Body of pancreas (tissue), 4 donors: ENCODE data around the gene PCDHGA2. TPM values are rescaled to one million over a fixed set of nuclear protein-coding genes. Genes with fewer than 3 reads are reported as not detected.
"Not testable (repeated sequence)": the region's sequence is repeated elsewhere in the genome, so short reads cannot be mapped to it uniquely, and the experiment has no call there.

ENCODE experiments used
- ATAC-seq: fragments of 150-250 bp; one replicate; pipeline ENCODE4 v1.9.1; 2016
- DNase-seq, 4 donors: peaks; one replicate each; pipeline ENCODE4 v3.0.0-alpha.2; 2019
- H3K27ac ChIP-seq, 4 donors: fragments of 200-600 bp; sonication (generic); 1 replicate in 3 of 4; 2 replicates in 1 of 4; pipeline versions ENCODE4 v1.5.1 to v1.6.1; 2016 to 2019; ENCODE audit warnings: mild to moderate bottlenecking in 1 of 4, mixed read lengths in 1 of 4, moderate library complexity in 1 of 4
- H3K27me3 ChIP-seq, 2 donors: fragments of 200-600 bp; sonication (generic); one replicate each; pipeline ENCODE4 v1.6.0; 2016; ENCODE audit warnings: mild to moderate bottlenecking in 1 of 2
- H3K36me3 ChIP-seq, 2 donors: fragments of 200-600 bp; sonication (generic); replicated peaks in 1 of 2; 2 replicates each; pipeline ENCODE4 v1.5.1; 2016; ENCODE audit warnings: low read depth in 2 of 2; ENCODE audit not compliant: insufficient read depth in 1 of 2
- H3K4me1 ChIP-seq: fragments of 200-600 bp; sonication (generic); one replicate; pipeline ENCODE4 v1.6.0; 2016
- H3K4me3 ChIP-seq, 2 donors: fragments of 200-600 bp; sonication (generic); 1 replicate in 1 of 2; 2 replicates in 1 of 2; pipeline ENCODE4 v1.5.1; 2016 to 2019
- H3K9me3 ChIP-seq, 3 donors: fragments of 200-600 bp; sonication (generic); 1 replicate in 2 of 3; 2 replicates in 1 of 3; pipeline ENCODE4 v1.5.1; 2016
- POLR2A ChIP-seq, 3 donors: fragments of 450-650 bp; IDR thresholded peaks; one replicate each; pipeline ENCODE4 v1.6.1; 2016; ENCODE audit warnings: antibody characterized with exemption in 3 of 3, mild to moderate bottlenecking in 2 of 3
- WGBS, 2 donors: methylation state at CpG; one replicate each; pipeline ENCODE4 v1.1.5; 2017; 5-methylcytosine and 5-hydroxymethylcytosine counted together
- intact Hi-C: fragments of 100-400 bp; cut with DNase I; formaldehyde crosslinking; loops from one replicate; pipeline ENCODE4 v1.15.1; 2023
- total RNA-seq, 2 donors: library from RNA; depleted of rRNA; stranded (reverse); fragments of >200 nt; gene quantifications; one replicate each; pipeline ENCODE4 v1.1.0, GENCODE V29; 2016
- TF ChIP-seq, protein P1 (sequence below), 7 experiments: fragments of 450-650 bp in 4 of 7; fragments of 200-600 bp in 3 of 7; sonication (generic) in 3 of 7; IDR thresholded peaks; one replicate each; pipeline ENCODE4 v1.5.1; 2016 to 2019; ENCODE audit warnings: antibody characterized with exemption in 7 of 7

The PCDHGA2 gene
- total RNA-seq, 2 donors from 2014 or later, result 2.0 to 2.9 TPM

- peaks cover 0 to 56% (median 3%) of the 10 kb centered on the region in 3 donors for H3K9me3 ChIP-seq
- TF ChIP-seq, protein P1, sequence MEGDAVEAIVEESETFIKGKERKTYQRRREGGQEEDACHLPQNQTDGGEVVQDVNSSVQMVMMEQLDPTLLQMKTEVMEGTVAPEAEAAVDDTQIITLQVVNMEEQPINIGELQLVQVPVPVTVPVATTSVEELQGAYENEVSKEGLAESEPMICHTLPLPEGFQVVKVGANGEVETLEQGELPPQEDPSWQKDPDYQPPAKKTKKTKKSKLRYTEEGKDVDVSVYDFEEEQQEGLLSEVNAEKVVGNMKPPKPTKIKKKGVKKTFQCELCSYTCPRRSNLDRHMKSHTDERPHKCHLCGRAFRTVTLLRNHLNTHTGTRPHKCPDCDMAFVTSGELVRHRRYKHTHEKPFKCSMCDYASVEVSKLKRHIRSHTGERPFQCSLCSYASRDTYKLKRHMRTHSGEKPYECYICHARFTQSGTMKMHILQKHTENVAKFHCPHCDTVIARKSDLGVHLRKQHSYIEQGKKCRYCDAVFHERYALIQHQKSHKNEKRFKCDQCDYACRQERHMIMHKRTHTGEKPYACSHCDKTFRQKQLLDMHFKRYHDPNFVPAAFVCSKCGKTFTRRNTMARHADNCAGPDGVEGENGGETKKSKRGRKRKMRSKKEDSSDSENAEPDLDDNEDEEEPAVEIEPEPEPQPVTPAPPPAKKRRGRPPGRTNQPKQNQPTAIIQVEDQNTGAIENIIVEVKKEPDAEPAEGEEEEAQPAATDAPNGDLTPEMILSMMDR (IDR thresholded peaks at IDR 0.05), result no peak
- no peak for TF ChIP-seq POLR2A (IDR thresholded peaks at IDR 0.05)
Measured at GRCh38 chr5:141383345-141383744, 44.8 kb downstream of the PCDHGA2 start.

GRCh38 chr5:141384471-141385267 lies 46.1 kb downstream of the PCDHGA2 start:
- no peak for DNase-seq
- Histone ChIP-seq H3K4me3 (no peak overlapping the region), H3K27ac (no peak overlapping the region), H3K4me1 (no peaks in the 10 kb centered on the region), H3K36me3 (no peaks in the 10 kb centered on the region), H3K27me3 (no peaks in the 10 kb centered on the region), H3K9me3 (peaks cover 0 to 65% (median 7%) of the 10 kb centered on the region in 3 donors)
- TF ChIP-seq POLR2A (IDR thresholded peaks at IDR 0.05), result no peak
- TF ChIP-seq, protein P1 (IDR thresholded peaks at IDR 0.05), result no peak
- intact Hi-C loops, result no loop called here
- ATAC-seq, result no peak
- WGBS, 2 donors, result 35 to 55% methylated on average over 16 to 42 of the region's 43 CpGs

More at GRCh38 chr5:141383345-141383744, 44.8 kb downstream of the PCDHGA2 start:
- DNase-seq, result no peak
- no peak overlapping the region for H3K27ac ChIP-seq
- no peak for ATAC-seq
- H3K4me3 ChIP-seq, result no peak overlapping the region
- H3K36me3 ChIP-seq, result no peaks in the 10 kb centered on the region
- no peaks in the 10 kb centered on the region for H3K27me3 ChIP-seq
- whole genome bisulfite sequencing, 2 donors, result 27 to 35% methylated on average over 14 to 21 of the region's 21 CpGs
- H3K4me1 ChIP-seq, result no peaks in the 10 kb centered on the region
- intact Hi-C loops, result no loop called here

GRCh38 chr5:141387557-141388311 lies 49.2 kb downstream of the PCDHGA2 start, which contains the start of gene PCDHGB4:
Gene PCDHGB4 (plus strand): TSS chr5:141387698. CDS start chr5:141387885, 187 bp downstream.
- intact Hi-C loops, H3K27ac ChIP-seq, H3K4me1 ChIP-seq, H3K4me3 ChIP-seq, H3K27me3 ChIP-seq, H3K36me3 ChIP-seq: not testable (repeated sequence)
- ATAC-seq (peak; percentile 62), DNase-seq (peak in 2 of 4 donors; percentile 26 to 32)
- WGBS, 2 donors, result 8 to 12% methylated on average over 17 to 23 of the region's 40 CpGs
- peaks cover 0 to 68% (median 12%) of the 10 kb centered on the region in 3 donors for H3K9me3 ChIP-seq
- TF ChIP-seq, protein P1 (IDR thresholded peaks at IDR 0.05), result peak in 4 of 7 experiments; percentile 27 to 34 (median 32)

GRCh38 chr5:141388661-141389060 lies 50.1 kb downstream of the PCDHGA2 start:
- Histone ChIP-seq H3K4me1 (no peaks in the 10 kb centered on the region), H3K36me3 (no peaks in the 10 kb centered on the region), H3K9me3 (peaks cover 0 to 68% (median 20%) of the 10 kb centered on the region in 3 donors), H3K27ac (no peak overlapping the region), H3K4me3 (no peak overlapping the region), H3K27me3 (no peaks in the 10 kb centered on the region)
- intact Hi-C loops, result no loop called here
- no peak for DNase-seq
- no peak for TF ChIP-seq POLR2A (IDR thresholded peaks at IDR 0.05)
- TF ChIP-seq, protein P1 (IDR thresholded peaks at IDR 0.05), result no peak
- WGBS, 2 donors, result 29 to 43% methylated on average over 10 of the region's 10 CpGs
- ATAC-seq, result no peak
